HG02943 (cell line): ENCODE measurements around the gene RPL23.

ENCODE experiments used
- ATAC-seq: cut with Tn5 transposase; IDR thresholded peaks from one replicate; pipeline ENCODE4 v1.9.1; 2021; ENCODE audit warnings: mild to moderate bottlenecking, low read depth, moderate library complexity; ENCODE audit not compliant: unreplicated experiment

RPL23 gene

GRCh38 chr17:38800237-38800760 is 53.2 kb downstream of the RPL23 start:
- ATAC-seq, result no peak

GRCh38 chr17:38799501-38800236 is 53.9 kb downstream of the RPL23 start, which contains the start of gene PIP4K2B:
Gene PIP4K2B (minus strand): TSS chr17:38799556. CDS start chr17:38799424, 132 bp downstream.
- ATAC-seq, result peak; percentile 75

DNA sequence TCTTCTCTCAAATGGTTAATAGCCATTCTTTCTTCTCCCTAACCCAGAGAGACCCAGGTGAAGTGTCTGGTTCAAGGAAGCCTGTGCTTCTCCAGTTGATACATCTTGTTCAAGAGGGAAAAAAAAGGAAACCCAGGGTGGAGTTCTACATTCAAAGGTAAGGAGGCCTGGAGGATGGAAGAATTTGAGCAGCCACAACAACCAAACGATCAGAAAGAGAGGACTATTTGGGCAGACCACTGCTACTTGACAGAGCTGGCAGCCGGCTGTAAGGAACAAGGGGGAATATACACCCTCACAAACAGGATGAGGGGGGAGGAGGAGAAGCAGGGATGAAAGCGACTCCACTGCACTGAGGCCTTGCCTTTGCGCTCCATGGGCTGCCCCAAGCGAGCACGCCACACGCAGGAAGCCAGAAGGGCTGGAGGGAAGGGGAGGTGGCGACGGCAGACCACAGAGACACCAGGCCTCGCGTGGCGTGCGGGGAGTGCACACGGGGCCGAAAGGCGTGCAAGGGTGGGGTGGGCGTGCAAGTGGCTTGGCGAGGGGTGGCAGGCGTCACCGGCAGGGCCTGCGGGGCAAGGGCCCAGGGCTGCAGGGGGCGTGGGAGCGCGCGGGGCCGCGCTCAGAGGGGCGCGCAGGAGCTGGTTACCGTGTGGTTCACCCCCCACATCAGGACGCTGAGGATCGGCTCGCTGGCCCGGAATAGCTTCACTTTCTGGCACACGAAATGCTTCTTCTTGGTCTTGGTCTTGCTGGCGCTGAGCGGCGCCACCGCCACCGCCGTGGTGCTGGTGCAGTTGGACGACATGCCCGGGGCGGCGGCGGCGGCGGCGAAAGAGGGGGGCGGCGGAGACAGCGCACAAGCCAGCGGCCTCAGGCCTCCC is 54.7 kb downstream of the RPL23 start:
- ATAC-seq, result peak; percentile 37
